ENCODE data around the gene STAC.

Gene STAC, protein sequence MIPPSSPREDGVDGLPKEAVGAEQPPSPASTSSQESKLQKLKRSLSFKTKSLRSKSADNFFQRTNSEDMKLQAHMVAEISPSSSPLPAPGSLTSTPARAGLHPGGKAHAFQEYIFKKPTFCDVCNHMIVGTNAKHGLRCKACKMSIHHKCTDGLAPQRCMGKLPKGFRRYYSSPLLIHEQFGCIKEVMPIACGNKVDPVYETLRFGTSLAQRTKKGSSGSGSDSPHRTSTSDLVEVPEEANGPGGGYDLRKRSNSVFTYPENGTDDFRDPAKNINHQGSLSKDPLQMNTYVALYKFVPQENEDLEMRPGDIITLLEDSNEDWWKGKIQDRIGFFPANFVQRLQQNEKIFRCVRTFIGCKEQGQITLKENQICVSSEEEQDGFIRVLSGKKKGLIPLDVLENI

GRCh38 chr3:36380221-36381031, at the start of gene STAC:
TSS of gene STAC (plus strand) at chr3:36380504. CDS start at chr3:36380644, 140 bp downstream.
- DNase-seq (ENCODE audit: low spot score), result peak; percentile 63

DNA sequence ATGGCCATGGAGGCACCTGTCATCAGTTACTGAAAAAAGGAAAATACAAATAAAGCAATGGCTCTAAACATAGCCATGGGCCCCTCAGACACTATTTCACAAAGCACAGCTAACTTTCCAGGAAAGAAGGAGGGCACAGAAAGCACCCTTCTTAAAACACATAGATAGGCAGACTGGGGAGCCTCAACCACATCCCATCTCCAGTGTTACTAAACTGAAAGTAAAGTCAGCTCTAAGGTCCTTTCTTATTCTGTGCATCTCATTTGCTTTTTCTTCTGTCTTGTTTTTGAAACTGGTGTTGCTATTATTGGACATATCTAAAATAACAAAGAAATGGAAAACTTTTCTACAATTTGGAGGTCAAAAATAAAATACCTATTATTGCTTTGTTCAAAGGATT, 48.2 kb upstream of the STAC start:
- no peak for DNase-seq (ENCODE audit: low spot score)

DNA sequence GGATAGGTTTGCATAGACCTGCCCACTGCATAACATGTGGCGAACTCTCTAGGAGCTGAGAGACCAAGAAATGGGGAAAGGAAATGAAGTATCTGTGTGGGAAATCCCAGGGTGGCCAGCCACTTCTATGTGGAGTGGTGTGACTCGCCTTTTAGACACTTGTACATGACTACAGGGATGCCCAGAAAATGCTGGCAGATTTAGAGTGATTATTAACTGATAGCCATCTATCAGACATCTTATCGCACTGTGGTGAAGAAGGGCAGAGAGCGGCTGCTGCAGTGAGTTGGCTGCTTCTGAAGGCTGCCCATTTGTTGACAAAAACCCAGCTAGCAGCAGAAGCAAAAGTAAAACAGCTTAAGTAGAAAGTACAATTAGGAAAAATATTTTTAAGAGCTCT, 18.1 kb upstream of the STAC start:
- no peak for DNase-seq (ENCODE audit: low spot score)

DNA sequence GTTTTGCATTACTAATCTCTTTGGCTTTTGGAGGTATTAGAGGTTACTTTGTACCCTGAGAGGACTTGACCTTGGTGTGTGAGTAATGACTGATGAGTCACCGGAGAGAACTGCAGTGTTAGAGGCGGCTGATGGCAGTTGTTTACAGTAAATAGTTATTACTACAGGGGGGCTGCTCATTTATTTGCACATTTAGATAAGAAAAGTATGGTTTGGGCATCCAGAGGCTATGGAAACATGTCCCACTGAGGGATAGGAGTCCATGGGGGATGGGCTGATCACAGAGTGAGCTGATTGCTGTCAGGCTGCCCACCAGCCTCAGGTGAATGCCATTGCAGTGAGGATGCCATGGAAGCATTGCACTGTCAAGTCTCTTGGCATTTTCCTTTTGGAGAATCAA, 17.3 kb upstream of the STAC start:
- peak; percentile 48 for DNase-seq (ENCODE audit: low spot score)

- DNase-seq (ENCODE audit: low spot score), result no peak
Measured at GRCh38 chr3:36364260-36364659, 16.0 kb upstream of the STAC start.

- DNase-seq (ENCODE audit: low spot score), result no peak
Measured at GRCh38 chr3:36365829-36366228, 14.5 kb upstream of the STAC start.

DNA sequence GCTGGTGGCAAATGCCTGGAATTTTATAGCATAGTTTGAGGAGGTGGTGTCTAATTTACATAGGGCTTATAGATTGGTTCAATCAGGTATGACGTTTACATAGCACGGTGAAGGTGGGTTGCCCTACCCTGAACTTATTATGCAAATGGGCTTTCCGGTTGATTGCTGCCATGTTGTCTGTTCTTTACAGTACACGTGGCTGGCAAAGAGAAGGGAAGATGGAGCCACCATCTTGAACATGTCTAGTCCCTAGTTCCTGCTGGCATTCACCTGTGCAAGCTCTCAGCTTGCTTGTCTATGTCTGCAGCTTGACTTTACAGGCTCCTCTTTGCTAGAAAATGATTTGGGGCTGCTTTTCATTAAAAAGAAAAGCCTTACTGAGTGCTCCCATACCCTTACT, 14.0 kb upstream of the STAC start:
- DNase-seq (ENCODE audit: low spot score), result no peak

- no peak for DNase-seq (ENCODE audit: low spot score)
Measured at GRCh38 chr3:36367912-36368573, 12.3 kb upstream of the STAC start.

GRCh38 chr3:36372534-36372935, 7.8 kb upstream of the STAC start:
- no peak for DNase-seq (ENCODE audit: low spot score)

- DNase-seq (ENCODE audit: low spot score), result peak; percentile 40
Measured at GRCh38 chr3:36373084-36373483, 7.2 kb upstream of the STAC start.

DNA sequence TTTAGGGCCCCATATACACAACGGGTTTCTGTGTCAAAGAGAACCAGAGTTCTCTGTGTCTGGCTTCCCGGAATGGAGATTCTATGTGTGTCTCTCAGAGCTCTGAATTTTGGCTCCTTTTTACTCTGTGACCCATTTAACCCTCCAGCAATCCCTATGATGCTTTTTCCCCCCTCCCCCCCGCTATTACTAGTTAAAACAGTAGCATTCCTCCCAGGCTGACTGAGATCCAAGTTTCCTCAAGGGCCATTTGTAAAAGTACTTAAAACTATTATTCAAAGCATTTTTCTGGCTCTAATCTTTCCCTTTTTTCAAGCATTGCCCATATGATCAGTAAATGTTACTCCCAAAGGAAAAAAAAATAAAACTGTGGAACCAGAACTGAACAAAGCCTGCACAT, 6.6 kb upstream of the STAC start:
- DNase-seq (ENCODE audit: low spot score), result no peak

DNA sequence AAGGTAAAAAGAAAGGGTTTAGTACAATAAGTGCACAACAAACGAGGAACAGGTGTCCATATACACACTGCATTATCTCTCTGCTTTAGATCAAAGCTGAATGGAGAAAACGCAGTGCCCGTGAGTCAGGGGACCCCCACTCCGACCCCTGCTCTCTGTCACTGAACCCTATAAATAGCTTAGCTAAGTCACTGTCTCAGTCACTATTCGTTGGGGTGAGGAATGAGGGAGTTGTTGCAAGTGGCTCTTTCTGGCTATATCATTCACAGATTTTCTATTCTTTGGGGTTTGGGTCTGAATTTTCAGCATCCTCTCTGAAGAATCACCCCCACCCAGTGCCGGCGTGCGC, 458 bp upstream of the STAC start:
- DNase-seq (ENCODE audit: low spot score), result no peak

GRCh38 chr3:36381311-36381956, 1.1 kb downstream of the STAC start:
- no peak for DNase-seq (ENCODE audit: low spot score)

DNA sequence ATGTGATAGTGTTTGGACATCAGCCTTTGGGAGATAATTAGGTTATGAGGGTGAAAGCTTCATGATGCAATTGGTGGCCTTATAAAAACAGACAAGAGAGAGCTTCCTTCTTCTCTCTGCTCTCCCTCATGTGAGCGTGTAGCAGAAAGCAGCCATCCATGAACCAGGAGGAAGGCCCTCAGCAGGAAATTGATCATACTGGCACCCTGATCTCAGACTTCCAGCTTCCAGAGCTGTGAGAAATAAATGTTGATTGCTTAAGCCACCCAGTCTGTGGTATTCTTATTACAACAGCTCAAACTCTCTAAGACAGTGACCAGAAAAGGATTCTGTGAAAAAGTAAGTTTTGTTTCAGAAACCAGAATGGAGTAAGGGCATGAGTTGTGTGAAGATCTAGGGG, 13.3 kb downstream of the STAC start:
- no peak for DNase-seq (ENCODE audit: low spot score)

DNA sequence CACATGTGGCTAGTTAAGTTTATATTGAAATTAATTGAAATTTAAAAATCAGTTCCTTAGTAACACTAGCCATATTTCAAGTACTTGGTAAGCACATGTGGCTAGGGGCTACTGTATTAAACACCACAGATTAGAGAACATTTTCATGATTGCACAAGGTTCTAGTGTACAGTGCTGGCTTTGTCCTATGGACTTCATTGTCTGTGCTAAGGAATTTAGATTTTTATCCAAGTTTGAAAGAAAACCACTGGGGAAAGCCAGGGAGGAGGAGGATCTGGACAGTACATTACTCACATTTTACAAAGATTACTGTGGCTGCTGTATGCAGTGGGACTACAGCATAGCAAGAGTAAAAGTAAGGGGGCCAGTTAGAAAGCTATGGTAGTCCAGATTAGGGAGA, 13.9 kb downstream of the STAC start:
- no peak for DNase-seq (ENCODE audit: low spot score)

DNA sequence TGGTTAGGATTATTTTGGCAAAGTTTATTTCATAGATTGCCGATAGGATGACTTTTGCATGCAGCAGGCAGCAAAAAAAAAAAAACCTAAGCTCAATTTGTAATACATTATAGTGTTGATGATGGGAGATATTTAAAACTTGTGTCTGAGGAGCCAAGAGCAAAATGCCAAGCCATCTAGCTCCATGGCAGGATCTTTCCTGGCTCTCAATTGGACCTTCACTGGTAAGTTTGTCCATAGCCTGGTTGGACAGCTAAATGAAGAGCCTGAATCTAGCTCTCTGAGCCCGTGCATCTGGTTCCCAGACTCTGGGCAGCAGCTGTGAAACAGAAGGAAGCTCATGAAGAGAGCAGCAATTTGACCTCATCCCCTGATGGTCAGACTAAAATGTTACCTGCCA, 17.5 kb downstream of the STAC start:
- DNase-seq (ENCODE audit: low spot score), result no peak

DNA sequence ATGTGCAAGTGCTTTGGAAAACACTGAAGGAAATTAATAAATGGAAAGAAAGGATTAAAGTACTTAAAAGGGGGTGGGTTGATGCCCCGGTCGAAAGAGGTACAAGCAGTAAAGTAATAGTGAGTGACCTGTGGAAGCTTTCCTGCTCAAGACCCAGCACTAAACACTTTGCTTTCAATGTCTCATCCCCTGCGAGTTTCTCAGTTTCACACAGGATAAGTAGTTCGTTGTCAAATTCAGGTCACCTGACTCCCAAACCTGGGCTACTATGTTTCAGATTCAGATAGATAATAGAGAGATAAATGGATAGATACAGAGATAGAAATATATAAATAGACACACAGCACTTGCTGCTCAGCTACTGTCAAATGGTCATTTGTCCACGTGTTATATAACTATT, 19.6 kb downstream of the STAC start:
- no peak for DNase-seq (ENCODE audit: low spot score)

GRCh38 chr3:36401056-36401455, 20.8 kb downstream of the STAC start:
- DNase-seq (ENCODE audit: low spot score), result no peak

- DNase-seq (ENCODE audit: low spot score), result peak; percentile 20
Measured at GRCh38 chr3:36403661-36404060, 23.4 kb downstream of the STAC start.

- DNase-seq (ENCODE audit: low spot score), result no peak
Measured at GRCh38 chr3:36405190-36405589, 24.9 kb downstream of the STAC start.

DNA sequence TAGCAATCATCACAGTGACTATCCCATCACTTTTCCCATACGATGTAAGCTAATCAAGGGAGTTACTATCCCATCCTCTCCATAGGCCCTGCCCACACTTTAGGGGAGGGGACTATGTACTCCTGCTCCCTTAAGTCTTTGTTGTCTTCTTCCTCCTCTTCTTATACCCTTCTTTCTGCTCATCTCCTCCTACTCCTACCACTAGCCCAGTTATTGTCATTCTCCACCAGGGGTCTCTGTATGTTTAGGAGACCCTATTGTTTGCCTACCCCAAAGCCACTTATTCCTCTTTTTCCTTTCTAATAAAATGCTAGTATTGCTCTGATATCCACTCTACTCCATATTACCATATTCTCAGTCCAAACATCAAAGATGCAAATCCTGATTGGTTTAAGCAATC, 27.8 kb downstream of the STAC start:
- DNase-seq (ENCODE audit: low spot score), result no peak

GRCh38 chr3:36409862-36410261, 29.6 kb downstream of the STAC start:
- DNase-seq (ENCODE audit: low spot score), result no peak

DNA sequence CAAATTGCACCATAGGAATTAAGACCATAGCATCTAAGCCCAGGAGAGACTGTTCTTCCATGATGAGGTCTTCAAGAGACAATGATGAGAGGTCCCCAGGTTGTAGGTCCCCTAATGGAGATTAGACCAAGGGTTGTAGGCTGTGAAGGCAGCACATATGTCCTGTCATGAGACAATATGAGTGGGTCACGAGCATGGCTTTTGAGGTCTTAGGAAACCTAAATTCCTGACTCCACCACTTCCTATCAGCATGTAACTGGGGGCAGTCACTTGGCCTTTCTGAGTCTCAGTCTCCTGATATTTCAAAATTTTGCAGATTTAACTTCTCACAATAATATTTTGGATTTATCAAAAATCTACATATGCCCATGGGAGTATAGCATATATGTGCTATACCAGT, 31.3 kb downstream of the STAC start:
- DNase-seq (ENCODE audit: low spot score), result no peak
